Uterus (tissue), 2 donors: ENCODE results near the gene ZG16.

ENCODE experiments used
- POLR2A ChIP-seq, 2 donors: fragments of 450-650 bp; IDR thresholded peaks; one replicate each; pipeline ENCODE4 v1.6.1; 2016; ENCODE audit warnings: antibody characterized with exemption in 2 of 2, mild to moderate bottlenecking in 1 of 2, moderate library complexity in 1 of 2
- TF ChIP-seq, protein P1 (sequence below), 4 experiments: fragments of 200-600 bp in 2 of 4; fragments of 450-650 bp in 2 of 4; sonication (generic) in 2 of 4; IDR thresholded peaks; one replicate each; pipeline ENCODE4 v1.5.1; 2016 to 2019; ENCODE audit warnings: antibody characterized with exemption in 4 of 4, mild to moderate bottlenecking in 2 of 4, moderate library complexity in 1 of 4

DNA sequence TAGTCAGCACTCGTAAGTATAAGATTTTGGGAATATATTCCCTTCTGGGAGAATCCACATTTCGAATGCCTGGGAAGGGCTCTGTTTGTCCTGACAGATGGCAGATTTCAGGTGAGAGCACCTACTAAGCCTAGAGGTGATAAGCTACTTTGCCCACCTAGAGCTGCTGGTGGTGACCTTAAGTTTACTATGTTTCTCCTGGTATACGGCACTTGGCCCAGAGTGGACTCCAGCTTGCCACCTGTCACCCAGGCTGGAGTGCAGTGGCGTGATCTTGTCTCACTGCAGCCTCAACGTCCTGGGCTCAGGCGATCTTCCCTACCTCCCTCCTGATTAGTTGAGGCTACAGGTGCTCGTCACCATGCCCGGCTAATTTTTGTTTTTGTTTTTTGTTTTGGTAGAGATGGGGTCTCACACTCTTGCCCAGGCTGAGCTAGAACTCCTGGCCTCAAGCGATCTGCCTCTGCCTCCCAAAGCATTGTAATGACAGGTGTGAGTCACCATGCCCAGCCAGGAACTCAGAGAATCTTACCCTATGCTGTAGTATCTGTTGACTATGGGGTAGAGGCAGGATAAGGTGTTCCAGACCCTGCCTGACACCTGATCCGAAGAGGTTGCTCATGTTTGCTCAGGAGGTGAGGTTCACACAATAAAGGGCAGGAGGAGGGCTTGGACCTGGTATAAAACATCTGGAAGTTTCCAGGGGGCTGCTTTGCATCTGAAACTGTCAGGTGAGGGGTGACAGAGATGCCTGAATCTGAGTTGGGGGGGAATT lies at the start of gene ZG16:
- TF ChIP-seq, protein P1, sequence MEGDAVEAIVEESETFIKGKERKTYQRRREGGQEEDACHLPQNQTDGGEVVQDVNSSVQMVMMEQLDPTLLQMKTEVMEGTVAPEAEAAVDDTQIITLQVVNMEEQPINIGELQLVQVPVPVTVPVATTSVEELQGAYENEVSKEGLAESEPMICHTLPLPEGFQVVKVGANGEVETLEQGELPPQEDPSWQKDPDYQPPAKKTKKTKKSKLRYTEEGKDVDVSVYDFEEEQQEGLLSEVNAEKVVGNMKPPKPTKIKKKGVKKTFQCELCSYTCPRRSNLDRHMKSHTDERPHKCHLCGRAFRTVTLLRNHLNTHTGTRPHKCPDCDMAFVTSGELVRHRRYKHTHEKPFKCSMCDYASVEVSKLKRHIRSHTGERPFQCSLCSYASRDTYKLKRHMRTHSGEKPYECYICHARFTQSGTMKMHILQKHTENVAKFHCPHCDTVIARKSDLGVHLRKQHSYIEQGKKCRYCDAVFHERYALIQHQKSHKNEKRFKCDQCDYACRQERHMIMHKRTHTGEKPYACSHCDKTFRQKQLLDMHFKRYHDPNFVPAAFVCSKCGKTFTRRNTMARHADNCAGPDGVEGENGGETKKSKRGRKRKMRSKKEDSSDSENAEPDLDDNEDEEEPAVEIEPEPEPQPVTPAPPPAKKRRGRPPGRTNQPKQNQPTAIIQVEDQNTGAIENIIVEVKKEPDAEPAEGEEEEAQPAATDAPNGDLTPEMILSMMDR (IDR thresholded peaks at IDR 0.05) = no peak
- no peak for TF ChIP-seq POLR2A (IDR thresholded peaks at IDR 0.05)
